Right lobe of liver (tissue), 6 donors: Measurements from ENCODE around the gene HBB. TPM values are rescaled to one million over a fixed set of nuclear protein-coding genes. Genes with fewer than 3 reads are reported as not detected.

Experiments
- ATAC-seq, 4 donors: fragments of 200-7000 bp; cut with Tn5 transposase; one replicate each; pipeline ENCODE4 v1.9.1; 2020; ENCODE audit warnings: mild to moderate bottlenecking in 4 of 4, moderate library complexity in 4 of 4
- DNase-seq, 3 donors: peaks; one replicate each; pipeline ENCODE4 v3.0.0-alpha.2; 2020
- H3K27ac ChIP-seq, 3 donors: fragments of 200-600 bp; one replicate each; pipeline ENCODE4 v1.8.0; 2022
- H3K27me3 ChIP-seq, 2 donors: fragments of 200-600 bp; one replicate each; pipeline ENCODE4 v1.8.0; 2022
- H3K36me3 ChIP-seq, 4 donors: fragments of 200-600 bp; sonication (generic) in 1 of 4; one replicate each; pipeline versions ENCODE4 v1.5.1 to v1.8.0; 2017 to 2022; ENCODE audit warnings: control low read depth in 1 of 4
- H3K4me1 ChIP-seq, 4 donors: fragments of 200-600 bp; sonication (generic) in 1 of 4; one replicate each; pipeline versions ENCODE4 v1.5.1 to v1.8.0; 2017 to 2022; ENCODE audit warnings: control low read depth in 1 of 4
- H3K4me3 ChIP-seq, 3 donors: fragments of 200-600 bp; one replicate each; pipeline ENCODE4 v1.8.0; 2022
- H3K9me3 ChIP-seq, 4 donors: fragments of 200-600 bp; sonication (generic) in 1 of 4; one replicate each; pipeline versions ENCODE4 v1.5.1 to v1.8.0; 2017 to 2022; ENCODE audit warnings: control low read depth in 1 of 4
- POLR2A ChIP-seq: fragments of 450-650 bp; IDR thresholded peaks from one replicate; pipeline ENCODE4 v1.6.1; 2017; ENCODE audit warnings: antibody characterized with exemption, mild to moderate bottlenecking
- WGBS: methylation state at CpG from one replicate; pipeline ENCODE4 v1.1.6; 2018; ENCODE audit warnings: low coverage, low lambda C conversion rate; ENCODE audit not compliant: insufficient coverage; ENCODE audit errors: missing lambda C conversion rate; 5-methylcytosine and 5-hydroxymethylcytosine counted together
- intact Hi-C, 2 donors: fragments of 100-400 bp; cut with DNase I; formaldehyde crosslinking; loops; one replicate each; pipeline versions ENCODE4 v1.11.2 to v1.14.1; 2022
- long read RNA-seq: library from polyadenylated mRNA; unstranded; transcript quantifications from one replicate; pipeline ENCODE4 v2.0.0, GENCODE V29; 2019
- total RNA-seq, 6 experiments: library from RNA; depleted of rRNA in 2 of 6; stranded (reverse); fragments of >200 nt in 2 of 6; fragmentation: NEBNext Ultra II Directional in 3 of 6; extraction: Animal tissue kit (Norgen Biotek cat#: 25700) in 3 of 6; gene quantifications; one replicate each; pipeline versions ENCODE4 v1.1.0 to v1.2.4, GENCODE V29; 2016 to 2023
- TF ChIP-seq, protein P1 (sequence below), 4 donors: fragments of 200-600 bp in 3 of 4; fragments of 450-650 bp in 1 of 4; IDR thresholded peaks; one replicate each; pipeline versions ENCODE4 v1.5.1 to v1.8.0; 2016 to 2022; ENCODE audit warnings: antibody characterized with exemption in 4 of 4, mild to moderate bottlenecking in 2 of 4
- donor health status: DM: no; HTN: yes; CAD: no.
- donor health status: DM: no; HTN: no; CAD: no.
- donor health status: DM: no; HTN: no; CAD: no.
- donor health status: DM: no; HTN: yes; CAD: no.
- donor health status: DM: no; HTN: yes; CAD: no.

HBB gene
- 1,000 to 10,000 TPM in 1 of 6 experiments, 100 to 1,000 TPM in 2, 10 to 100 TPM in 3; 25.1 to 1,416 (median 146) TPM for total RNA-seq
- long read RNA-seq, transcript HBB-201 (3 exons, 628 nt), result major isoform, 245 of 253 reads
- long read RNA-seq, partial matches to known transcripts, result 0 of 253 reads
- long read RNA-seq, other reads (novel, unspliced or antisense), result 5 of 253 reads

DNA sequence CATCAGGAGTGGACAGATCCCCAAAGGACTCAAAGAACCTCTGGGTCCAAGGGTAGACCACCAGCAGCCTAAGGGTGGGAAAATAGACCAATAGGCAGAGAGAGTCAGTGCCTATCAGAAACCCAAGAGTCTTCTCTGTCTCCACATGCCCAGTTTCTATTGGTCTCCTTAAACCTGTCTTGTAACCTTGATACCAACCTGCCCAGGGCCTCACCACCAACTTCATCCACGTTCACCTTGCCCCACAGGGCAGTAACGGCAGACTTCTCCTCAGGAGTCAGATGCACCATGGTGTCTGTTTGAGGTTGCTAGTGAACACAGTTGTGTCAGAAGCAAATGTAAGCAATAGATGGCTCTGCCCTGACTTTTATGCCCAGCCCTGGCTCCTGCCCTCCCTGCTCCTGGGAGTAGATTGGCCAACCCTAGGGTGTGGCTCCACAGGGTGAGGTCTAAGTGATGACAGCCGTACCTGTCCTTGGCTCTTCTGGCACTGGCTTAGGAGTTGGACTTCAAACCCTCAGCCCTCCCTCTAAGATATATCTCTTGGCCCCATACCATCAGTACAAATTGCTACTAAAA, at the start of gene HBB:
Gene HBB, minus strand, starts transcription at position 340 of the 579 bp plus-strand sequence. Its CDS starts 50 bp downstream, at position 290.
- Histone ChIP-seq H3K27me3 (no peaks in the 10 kb centered on the region), H3K4me3 (no peak within 1 kb of the TSS), H3K27ac (no peak within 1 kb of the TSS), H3K4me1 (no peaks in the 10 kb centered on the region), H3K9me3 (no peaks in the 10 kb centered on the region), H3K36me3 (no peaks in the 10 kb centered on the region)
- ATAC-seq (peak in 1 of 4 donors; percentile 28), DNase-seq (peak in 1 of 3 donors; percentile 28)
- WGBS, result 48% methylated on average over 3 of the region's 3 CpGs
- TF ChIP-seq, protein P1, sequence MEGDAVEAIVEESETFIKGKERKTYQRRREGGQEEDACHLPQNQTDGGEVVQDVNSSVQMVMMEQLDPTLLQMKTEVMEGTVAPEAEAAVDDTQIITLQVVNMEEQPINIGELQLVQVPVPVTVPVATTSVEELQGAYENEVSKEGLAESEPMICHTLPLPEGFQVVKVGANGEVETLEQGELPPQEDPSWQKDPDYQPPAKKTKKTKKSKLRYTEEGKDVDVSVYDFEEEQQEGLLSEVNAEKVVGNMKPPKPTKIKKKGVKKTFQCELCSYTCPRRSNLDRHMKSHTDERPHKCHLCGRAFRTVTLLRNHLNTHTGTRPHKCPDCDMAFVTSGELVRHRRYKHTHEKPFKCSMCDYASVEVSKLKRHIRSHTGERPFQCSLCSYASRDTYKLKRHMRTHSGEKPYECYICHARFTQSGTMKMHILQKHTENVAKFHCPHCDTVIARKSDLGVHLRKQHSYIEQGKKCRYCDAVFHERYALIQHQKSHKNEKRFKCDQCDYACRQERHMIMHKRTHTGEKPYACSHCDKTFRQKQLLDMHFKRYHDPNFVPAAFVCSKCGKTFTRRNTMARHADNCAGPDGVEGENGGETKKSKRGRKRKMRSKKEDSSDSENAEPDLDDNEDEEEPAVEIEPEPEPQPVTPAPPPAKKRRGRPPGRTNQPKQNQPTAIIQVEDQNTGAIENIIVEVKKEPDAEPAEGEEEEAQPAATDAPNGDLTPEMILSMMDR (IDR thresholded peaks at IDR 0.05), result no peak
- TF ChIP-seq POLR2A, result no peak
- intact Hi-C loops, result no loop called here

DNA sequence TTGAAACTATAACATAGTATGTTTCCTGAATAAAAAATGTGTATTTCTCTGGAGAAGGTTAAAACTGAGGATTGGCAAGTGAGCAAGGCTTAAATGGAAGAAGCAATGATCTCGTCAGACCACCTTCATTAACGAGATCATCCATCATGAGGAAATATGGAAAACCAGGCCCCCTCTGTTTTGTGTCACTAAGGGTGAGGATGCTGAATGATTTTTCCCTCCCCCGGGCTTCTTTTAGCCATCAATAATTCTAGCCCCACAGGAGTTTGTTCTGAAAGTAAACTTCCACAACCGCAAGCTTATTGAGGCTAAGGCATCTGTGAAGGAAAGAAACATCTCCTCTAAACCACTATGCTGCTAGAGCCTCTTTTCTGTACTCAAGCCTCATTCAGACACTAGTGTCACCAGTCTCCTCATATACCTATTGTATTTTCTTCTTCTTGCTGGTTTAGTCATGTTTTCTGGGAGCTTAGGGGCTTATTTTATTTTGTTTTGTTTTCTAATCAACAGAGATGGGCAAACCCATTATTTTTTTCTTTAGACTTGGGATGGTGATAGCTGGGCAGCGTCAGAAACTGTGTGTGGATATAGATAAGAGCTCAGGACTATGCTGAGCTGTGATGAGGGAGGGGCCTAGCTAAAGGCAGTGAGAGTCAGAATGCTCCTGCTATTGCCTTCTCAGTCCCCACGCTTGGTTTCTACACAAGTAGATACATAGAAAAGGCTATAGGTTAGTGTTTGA, 48.7 kb upstream of the HBB start:
- Histone ChIP-seq H3K27ac (no peak overlapping the region), H3K4me1 (no peaks in the 10 kb centered on the region), H3K9me3 (no peaks in the 10 kb centered on the region), H3K27me3 (no peaks in the 10 kb centered on the region), H3K36me3 (no peaks in the 10 kb centered on the region), H3K4me3 (no peak overlapping the region)
- no peak for ATAC-seq
- no peak for DNase-seq
- intact Hi-C loops, result no loop called here
- 40% methylated on average over 5 of the region's 6 CpGs for WGBS
- no peak for TF ChIP-seq POLR2A
- TF ChIP-seq, protein P1 (IDR thresholded peaks at IDR 0.05), result no peak

DNA sequence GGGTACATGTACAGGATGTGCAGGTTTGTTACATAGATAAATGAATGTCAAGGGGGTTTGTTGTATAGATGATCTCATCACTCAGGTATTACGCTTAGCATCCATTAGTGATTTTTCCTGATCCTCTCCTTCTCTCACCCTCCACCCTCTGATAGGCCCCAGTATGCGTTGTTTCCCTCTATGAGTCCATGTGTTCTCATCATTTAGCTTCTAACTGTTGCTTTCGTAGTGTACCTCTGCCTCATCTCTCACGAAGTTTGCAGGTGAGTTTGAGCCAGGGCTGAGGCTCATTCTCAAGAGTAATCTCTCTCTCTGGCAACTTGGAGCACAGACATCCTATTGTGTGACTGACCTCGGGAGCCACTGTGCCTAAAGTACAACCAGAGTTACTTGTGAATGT, 47.5 kb upstream of the HBB start:
- ATAC-seq, result no peak
- Histone ChIP-seq H3K4me3 (no peak overlapping the region), H3K4me1 (no peaks in the 10 kb centered on the region), H3K36me3 (no peaks in the 10 kb centered on the region), H3K9me3 (no peaks in the 10 kb centered on the region), H3K27ac (no peak overlapping the region), H3K27me3 (no peaks in the 10 kb centered on the region)
- intact Hi-C loops, result no loop called here
- no peak for TF ChIP-seq POLR2A
- TF ChIP-seq, protein P1 (IDR thresholded peaks at IDR 0.05), result no peak
- 54% methylated on average over 5 of the region's 5 CpGs for WGBS
- no peak for DNase-seq

DNA sequence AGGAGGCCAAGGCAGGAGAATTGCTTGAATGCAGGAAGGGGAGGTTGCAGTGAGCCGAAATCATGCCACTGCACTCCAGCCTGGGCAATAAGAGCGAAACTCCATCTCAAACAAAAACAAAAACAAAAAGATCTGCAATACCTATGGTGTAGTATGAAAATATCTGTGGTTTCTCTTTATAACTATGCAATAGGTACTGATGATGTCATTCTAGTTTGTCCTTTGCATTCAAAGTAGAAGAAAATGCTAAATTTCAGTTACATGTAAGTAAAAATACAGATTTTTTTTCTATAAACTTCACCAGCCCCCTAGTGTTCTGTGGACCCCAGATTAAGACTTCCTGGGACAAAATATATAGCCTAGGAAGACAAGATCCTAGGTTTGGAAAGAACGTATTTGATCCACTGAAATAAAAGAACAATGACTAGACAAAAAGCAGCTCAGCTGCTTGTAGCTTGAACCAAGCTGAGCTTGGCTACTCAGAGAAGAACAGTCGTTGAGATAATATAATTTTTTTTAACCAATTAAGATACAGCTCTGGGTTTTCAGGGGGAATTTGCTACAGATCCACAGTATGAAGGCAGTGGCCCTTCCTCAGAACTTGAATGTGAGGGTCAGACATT, 45.6 kb upstream of the HBB start:
- DNase-seq (no peak), ATAC-seq (no peak)
- no peaks in the 10 kb centered on the region for H3K36me3 ChIP-seq
- no peak for TF ChIP-seq POLR2A
- TF ChIP-seq, protein P1 (IDR thresholded peaks at IDR 0.05), result no peak
- no peaks in the 10 kb centered on the region for H3K9me3 ChIP-seq
- no peaks in the 10 kb centered on the region for H3K4me1 ChIP-seq
- H3K27ac ChIP-seq, result no peak overlapping the region
- 49% methylated on average over 4 of the region's 4 CpGs for WGBS
- no peak overlapping the region for H3K4me3 ChIP-seq
- H3K27me3 ChIP-seq, result no peaks in the 10 kb centered on the region
- intact Hi-C loops, result no loop called here
